Choroid plexus epithelial cell (primary cell): Measurements from ENCODE around the gene ITPR3.

Experiments
- DNase-seq: peaks from one replicate; pipeline ENCODE4 v3.0.0-alpha.2; 2010; ENCODE audit warnings: low read depth
- H3K4me3 ChIP-seq: 2 replicates; pipeline ENCODE4 v1.5.1; 2011; ENCODE audit warnings: low read depth, mild to moderate bottlenecking, control low read depth, low read length, moderate library complexity
- CTCF ChIP-seq: conservative IDR thresholded peaks from 2 replicates; pipeline ENCODE4 v1.5.1; 2011; ENCODE audit warnings: low read depth, mild to moderate bottlenecking, control low read depth, inconsistent platforms, low read length, moderate library complexity

The ITPR3 gene

GRCh38 chr6:33744001-33744848, 123.1 kb downstream of the ITPR3 start:
- H3K4me3 ChIP-seq, result no peak overlapping the region
- DNase-seq, result peak; percentile 81
- peak; percentile 98 for TF ChIP-seq CTCF

GRCh38 chr6:33744895-33745546, 123.9 kb downstream of the ITPR3 start:
- no peak for TF ChIP-seq CTCF
- no peak overlapping the region for H3K4me3 ChIP-seq
- DNase-seq, result peak; percentile 16

DNA sequence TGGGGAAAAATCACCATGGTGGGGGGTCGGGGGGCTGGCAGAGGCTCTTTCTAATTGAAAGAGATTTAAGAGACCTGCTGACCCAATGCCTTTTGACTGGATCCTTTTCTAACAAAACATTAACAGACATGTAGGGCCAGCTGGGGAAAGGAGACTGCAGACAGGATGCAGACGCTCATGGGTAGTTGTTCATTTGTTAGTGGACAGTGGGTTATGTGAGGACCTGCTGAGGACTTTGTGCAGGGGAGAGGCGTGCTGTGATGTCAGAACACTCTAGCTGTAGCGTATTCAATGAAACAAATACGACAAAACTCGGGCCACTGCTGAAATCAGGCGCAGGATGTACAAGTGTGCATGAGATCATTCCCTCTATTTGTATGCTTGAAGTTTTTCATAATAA, 124.4 kb downstream of the ITPR3 start:
- no peak overlapping the region for H3K4me3 ChIP-seq
- DNase-seq, result peak; percentile 62
- TF ChIP-seq CTCF, result no peak
